Measurements from ENCODE around the gene TMCO4. TPM values are rescaled to one million over a fixed set of nuclear protein-coding genes. Genes with fewer than 3 reads are reported as not detected.

Gene TMCO4
- total RNA-seq, 1 donor from 2014 or later, result 7.6 TPM

DNA sequence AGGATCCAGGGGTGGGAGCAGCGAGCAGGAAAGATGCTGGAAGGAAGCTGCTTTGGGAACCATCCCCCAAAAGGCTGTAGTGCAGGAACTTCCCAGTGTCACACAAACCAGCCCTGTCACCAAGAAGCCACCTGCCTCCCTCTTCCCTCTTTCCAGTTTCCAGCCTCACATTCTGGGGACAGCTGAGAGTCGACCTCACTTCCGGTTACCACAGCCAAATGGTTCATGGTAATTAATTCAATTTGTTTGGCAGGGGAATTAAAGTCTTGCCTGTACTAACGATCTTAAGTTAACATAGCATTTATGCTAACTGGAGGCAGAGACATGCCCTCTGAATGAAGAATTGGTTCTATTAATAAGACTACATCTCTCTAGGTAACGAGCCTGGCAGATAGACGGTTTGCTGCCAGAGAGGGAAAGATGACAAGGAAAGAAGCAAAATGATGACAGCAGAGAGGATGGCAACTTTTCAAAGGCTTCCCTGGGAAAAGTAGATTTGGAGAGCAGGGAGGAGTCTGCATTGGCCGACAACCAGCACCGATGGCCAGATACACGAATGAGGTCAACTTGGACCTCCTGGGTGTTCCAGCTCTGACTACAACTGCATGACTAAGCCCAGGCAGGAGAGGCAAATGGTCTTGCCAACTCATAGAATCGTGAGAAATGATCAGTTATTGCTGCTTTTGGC, 64.1 kb downstream of the TMCO4 start:
- peak; percentile 83 for DNase-seq (ENCODE audit: missing footprints)
- ATAC-seq, result peak; percentile 88
- intact Hi-C loops (cut with DNase I), result no loop called here

DNA sequence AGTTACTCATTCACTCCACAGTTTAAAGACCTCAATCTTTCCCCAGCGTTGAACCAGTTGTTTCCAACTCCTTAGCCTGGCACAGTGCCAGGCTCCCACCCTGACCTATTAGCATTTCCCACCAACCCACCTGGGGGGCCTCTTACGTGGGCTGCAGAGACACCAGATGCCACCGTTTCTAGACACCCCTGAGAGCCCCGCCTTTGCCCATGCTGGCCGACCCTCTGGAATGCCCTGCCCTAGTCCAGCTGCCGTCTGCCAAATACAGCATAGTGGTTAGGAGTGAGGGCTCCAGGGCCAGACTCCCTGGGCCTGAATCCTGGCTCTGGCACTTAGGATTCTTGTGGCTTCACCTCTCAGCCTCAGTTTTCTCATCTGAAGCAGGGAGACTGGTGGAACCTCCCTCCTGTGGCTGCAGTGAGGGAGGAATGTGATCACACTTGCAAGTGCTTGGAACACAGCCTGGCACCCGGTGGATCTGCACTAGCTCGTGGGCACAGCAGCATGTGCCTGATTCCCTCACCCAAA, 65.2 kb downstream of the TMCO4 start:
- peak; percentile 12 for ATAC-seq
- DNase-seq (ENCODE audit: missing footprints), result no peak
- intact Hi-C loops (cut with DNase I), result no loop called here

DNA sequence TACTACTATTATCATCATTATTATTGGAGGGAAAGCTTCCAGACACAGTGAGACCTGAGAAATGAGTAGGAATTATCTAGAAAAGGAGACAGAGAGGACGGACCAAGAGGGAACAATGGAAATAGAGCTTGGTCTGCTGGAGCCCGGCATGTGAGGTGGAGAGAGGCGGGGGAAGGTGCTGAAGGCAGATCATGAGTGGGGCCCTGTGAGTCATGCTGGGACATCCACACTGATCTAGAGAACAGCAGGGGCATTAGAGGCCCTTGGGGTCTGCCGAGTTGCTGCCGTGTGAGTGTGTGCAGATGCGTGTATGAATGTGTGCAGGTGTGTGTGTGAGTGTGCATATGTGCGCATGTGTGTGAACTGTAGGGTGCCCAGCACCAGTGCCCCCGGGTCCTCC, 65.7 kb downstream of the TMCO4 start:
- intact Hi-C loops (cut with DNase I), result no loop called here
- ATAC-seq (no peak), DNase-seq (ENCODE audit: missing footprints) (no peak)

DNA sequence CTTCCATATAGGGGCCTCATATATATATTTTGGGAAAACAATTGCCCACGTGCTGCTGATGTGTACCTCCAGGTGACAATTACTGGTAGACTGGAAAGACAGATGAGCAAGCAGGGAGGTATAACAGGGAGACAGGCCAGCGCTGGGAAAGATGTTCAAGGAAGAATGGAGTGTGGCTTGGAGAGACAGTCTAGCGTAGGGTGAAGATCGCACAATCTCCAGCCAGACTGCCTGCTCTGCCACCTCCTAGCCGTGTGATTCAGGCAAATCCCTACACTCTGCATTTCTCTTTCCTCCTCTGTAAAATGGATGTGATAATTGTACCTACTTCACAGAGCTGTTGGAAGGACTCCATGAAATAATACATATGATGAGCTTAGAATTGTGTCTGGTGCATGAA, 66.1 kb downstream of the TMCO4 start:
- no peak for ATAC-seq
- intact Hi-C loops (cut with DNase I), result no loop called here

DNA sequence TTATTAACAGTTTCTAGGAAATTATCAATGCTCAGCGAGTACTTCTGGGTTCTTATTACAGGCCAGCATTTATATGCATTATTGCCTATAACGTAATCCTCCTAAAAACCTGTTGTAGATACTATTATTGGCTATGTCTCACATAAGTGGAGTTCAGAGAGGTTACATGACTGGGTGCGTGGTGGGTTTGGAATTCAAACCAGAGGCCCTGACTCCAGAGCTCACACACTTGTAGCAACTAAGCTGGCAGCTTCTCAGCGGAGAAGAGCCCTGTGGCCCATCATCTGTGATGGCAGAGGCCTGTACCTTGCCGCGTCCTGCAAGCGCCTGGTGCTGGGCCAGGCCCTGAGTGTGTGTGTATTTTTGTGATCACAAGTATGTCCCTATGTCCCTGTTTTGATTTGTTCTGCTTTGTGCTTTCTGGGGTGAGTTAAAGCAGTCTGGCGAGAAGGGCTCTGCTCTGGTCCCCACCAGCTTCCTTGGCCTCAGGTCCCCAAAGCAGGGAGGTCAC, 68.3 kb downstream of the TMCO4 start:
- DNase-seq (ENCODE audit: missing footprints) (no peak), ATAC-seq (peak; percentile 27)
- intact Hi-C loops (cut with DNase I), result no loop called here

More for the DNA sequence above, 66.1 kb downstream of the TMCO4 start:
- no peak for DNase-seq (ENCODE audit: missing footprints)

DNA sequence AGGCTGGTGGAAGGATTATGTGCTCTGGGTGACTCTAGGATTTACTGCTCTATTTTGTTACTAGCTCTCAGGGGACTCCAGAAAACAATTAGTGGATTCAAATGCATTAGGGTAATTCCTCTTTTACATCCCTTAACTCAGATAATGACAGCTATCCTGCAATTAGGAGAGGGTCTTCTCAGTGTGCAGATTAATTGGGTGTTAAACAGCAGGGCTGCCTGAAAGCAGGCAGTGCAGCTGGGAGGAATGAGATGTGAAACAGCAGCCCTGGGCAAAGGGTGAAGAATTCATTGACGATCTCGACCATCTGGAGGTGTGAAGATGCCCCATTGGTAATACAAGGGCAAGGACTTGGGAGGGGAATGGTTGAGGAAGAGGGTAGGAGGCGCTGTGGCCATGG, 68.9 kb downstream of the TMCO4 start:
- ATAC-seq (no peak), DNase-seq (ENCODE audit: missing footprints) (no peak)
- intact Hi-C loops (cut with DNase I), result no loop called here

DNA sequence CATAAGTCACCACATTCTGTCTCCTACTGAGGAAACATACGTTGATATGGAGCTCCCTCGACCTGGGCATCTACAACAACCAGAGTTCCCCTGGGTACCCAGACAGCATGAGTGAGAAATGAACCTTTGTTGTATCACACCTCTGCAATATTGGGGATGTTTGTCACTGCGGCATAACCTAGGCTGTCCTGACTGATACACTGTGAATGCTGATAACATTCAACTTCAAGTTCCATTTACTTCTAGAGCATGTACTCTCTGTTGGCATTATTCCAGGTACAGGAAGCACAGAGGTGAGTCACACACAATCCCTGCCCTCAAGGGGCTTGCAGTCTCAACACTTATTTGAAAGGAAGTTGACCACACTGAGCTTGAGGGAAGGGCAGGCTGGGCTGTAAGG, 69.5 kb downstream of the TMCO4 start:
- no peak for DNase-seq (ENCODE audit: missing footprints)
- intact Hi-C loops (cut with DNase I), result no loop called here
- no peak for ATAC-seq

DNA sequence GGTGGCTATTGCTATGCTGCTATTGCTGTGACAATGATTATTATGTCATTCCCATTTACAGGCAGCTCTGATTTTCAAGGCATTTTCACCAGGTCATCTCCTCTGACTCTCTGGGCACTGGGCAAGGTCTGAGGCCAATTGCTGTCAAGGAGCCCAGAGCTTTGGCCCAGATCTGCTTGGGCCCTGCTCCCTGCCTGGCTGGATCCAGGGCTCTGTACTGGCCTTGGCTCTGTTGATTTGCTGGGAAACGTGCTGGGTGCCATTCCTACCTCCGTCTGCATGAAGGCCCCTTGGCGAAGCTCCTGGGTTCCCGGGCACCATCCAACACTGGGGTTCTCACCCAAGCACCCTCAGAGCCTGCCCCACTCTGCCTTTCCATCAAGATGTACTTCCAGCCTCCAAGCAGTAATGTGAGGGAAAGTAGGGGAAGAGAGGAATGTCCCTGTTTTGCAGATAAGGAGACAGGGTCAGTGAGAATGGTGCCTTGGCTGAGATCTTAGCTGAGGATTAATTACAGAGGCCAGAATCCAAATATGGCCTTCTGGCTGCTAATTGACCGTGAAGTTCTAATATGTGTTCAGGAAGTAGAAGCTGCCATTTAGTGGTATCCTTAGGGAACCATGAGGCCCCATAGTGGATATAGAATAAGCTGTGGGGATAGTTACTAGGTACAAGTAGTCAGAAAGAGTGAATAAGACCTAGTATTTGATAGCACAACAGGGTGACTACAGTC, 71.1 kb downstream of the TMCO4 start:
- intact Hi-C loops (cut with DNase I), result no loop called here
- peak; percentile 71 for ATAC-seq

DNA sequence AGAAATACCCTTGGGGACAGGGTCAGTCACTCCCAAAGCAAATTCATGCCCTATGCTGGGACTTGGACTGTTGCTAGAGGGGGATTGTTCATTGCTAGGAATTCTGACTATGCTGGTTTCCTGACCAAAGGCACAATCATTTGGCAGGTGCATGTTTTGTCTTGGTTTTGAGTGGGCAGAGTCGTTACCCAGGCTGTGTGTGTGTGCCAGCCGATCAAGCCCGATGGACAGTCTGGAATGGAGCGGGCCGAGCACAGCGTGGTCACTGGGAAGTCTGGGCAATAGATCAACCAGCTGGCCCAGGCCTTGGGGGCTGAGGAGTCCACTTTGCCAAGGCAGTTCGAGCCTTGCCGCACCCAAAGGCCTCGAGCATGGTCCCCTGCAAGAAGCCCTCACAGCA, 74.1 kb downstream of the TMCO4 start:
- intact Hi-C loops (cut with DNase I), result no loop called here
- no peak for ATAC-seq

More for the DNA sequence above, 71.1 kb downstream of the TMCO4 start:
- no peak for DNase-seq (ENCODE audit: missing footprints)

DNA sequence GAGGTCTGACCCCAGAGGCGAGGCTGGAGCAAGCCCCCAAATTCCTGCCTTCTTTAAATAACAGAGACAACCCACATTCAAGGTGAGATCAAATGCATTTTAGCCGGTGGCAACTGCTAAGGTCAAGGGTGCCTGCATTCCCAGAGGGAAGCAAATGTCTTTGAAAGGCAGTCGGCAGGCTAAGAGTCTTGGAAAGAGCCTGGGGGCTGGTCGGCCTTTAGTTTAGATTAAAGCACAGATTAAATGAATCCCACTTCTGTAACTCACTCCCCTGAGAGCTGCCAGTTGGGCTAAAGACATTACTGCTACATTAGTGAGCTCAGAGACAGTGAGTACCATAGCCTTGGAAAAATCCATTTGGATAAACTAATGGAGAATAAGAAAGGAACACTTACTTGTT, 75.8 kb downstream of the TMCO4 start:
- intact Hi-C loops (cut with DNase I), result no loop called here
- ATAC-seq (no peak), DNase-seq (ENCODE audit: missing footprints) (no peak)

More for the DNA sequence above, 74.1 kb downstream of the TMCO4 start:
- no peak for DNase-seq (ENCODE audit: missing footprints)

DNA sequence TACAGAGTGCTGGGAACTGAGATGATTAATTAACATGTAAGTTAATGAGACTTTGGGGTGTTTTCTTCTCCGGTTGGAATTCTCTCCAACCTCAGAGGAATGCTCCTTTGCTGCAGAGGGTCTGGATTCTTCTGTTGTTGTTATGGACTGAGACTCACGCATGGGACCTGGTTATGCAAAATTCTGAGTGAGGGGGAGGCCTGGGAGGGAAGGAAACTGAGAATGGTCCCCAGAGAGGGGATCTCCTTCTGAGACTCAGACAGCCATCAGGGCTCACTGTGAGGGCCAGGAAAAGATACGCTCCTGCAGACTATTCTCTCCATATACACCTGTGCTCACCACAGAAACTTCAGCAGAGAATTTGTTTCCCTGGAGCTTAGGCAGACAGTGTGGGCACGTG, 78.7 kb downstream of the TMCO4 start:
- intact Hi-C loops (cut with DNase I), result no loop called here
- ATAC-seq (no peak), DNase-seq (ENCODE audit: missing footprints) (no peak)

DNA sequence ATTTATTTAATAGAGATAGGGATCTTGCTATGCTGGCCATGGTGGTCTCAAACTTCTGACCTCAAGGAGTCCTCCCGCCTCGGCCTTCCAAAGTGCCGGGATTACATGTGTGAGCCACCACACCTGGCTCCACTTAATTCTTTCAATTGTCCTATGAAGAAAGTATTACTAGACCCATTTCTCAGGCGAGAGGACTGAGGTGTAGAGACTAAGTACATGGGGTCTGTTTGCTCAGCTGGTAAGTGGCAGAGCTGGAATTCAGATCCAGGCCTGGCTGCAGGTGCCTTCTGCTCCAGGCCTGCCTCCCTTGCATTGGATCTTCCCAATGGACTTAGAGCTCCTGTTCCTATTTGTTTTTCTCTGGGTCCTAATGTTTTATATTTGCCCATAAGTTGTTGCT, 79.5 kb downstream of the TMCO4 start:
- DNase-seq (ENCODE audit: missing footprints) (no peak), ATAC-seq (no peak)
- intact Hi-C loops (cut with DNase I), result no loop called here

DNA sequence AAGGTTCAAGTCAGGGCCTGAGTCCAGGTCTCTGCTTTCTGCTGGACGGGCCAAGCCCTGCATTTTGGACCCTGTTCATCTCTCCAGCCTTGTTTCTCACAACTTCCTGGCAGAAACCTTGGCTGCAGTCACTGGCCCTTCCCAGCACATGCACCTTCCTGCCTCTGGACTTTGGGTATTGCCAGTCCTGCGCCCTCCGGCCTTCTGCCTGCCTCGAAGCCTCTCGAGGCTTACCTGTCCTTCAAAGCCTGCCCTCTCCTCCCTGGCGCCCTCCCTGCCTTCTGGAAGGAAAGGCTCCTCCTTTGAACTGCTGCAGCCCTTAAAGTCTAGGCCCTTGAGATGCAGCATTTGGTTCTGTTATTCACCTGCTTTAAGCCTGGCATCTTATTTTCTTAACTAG, 82.2 kb downstream of the TMCO4 start:
- DNase-seq (ENCODE audit: missing footprints) (no peak), ATAC-seq (no peak)
- intact Hi-C loops (cut with DNase I), result no loop called here

DNA sequence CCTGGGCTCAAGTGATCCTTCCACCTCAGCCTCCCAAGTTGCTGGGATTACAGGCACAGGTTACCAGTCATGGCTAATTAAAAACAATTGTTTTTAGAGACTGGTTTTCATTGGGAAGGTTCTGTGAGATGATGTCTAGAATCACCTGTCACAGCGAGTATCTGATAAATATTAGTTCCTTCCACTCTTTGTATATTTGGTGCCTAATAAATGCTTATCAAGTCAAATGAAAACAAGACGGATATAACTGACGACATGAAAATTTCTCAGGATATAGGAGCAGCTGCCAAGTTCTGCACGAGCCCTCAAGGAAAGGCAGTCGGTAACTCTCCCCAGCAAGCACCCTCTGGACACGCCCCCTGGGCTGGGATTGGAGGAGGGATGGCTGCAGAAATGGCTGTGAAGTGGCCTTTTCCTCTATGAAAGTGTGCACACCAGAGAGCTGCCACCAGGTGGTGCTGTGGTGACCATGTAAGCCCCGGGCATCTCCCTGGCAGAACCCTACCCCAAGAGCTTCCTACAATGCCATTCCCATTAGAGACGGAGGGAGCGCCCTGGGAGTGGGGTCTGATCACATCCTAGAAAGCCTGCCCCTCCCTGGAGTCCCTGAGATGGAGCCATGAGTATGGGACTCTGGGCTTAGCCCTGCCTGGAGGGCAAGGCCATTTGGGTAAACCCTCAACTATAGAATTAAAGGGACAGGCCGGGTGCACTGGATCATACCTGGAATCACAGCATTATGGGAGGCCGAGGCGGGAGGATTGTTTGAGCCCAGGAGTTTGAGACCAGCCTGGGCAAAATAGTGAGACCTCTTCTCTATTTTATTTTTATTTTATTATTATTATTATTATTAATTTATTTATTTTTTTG, 84.1 kb downstream of the TMCO4 start:
- DNase-seq (ENCODE audit: missing footprints) (peak; percentile 93), ATAC-seq (peak; percentile 93)
- intact Hi-C loops (cut with DNase I), result no loop called here

DNA sequence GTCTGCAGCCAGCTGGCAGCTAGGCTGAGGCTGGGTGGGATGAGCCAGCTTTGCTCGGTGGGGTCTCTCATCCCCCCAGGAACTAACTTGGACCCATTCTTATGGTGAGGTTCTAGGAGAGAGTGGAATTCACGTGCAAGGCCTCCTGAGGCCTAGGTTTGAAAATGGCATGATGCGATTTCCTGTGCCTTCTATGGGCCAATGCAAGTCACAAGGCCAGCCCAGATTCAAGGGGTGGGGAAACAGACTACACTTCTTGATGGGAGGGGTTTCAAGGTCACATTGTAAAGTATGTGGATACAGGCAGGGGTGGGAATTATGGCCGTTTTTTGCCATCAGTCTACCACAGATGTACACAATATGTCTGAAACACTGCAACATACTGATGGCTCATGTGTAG, 86.8 kb downstream of the TMCO4 start:
- no peak for DNase-seq (ENCODE audit: missing footprints)
- intact Hi-C loops (cut with DNase I), result no loop called here
- no peak for ATAC-seq

DNA sequence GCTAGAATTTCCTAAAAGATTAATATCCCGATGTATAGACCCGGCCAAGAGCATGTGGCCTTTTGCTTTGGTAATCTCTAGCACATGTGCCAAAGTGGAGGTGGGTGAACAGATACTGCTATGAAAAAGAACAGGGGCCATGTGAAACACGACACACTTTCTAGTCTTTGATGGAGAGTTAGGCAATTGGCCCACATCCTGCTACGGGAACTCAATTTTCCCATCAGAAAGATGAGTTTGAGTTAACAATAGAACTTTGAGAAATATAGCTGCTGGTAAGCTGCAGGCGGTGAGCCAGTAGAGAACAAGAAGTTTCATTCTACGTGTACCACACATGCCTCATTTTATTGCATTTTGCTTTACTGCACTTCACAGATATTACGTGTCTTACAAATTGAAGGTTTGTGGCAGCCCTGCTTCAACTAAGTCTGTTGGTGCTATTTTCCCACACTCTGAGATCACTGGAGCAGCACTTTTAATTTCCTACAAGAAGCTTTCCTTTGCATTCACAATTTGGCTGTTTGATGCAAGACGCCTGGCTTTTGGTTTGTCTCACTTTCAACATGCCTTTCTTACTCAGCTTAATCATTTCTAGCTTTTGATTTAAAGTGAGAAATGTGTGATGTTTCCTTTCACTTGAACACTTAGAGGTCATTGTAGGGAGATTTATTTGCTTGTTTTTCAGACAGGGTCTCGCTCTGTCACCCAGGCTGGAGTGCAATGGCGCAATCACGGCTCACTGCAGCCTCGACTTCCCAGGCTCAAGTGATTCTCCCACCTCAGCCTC, 88.7 kb downstream of the TMCO4 start:
- intact Hi-C loops (cut with DNase I), result no loop called here
- DNase-seq (ENCODE audit: missing footprints), result no peak
- ATAC-seq, result no peak

DNA sequence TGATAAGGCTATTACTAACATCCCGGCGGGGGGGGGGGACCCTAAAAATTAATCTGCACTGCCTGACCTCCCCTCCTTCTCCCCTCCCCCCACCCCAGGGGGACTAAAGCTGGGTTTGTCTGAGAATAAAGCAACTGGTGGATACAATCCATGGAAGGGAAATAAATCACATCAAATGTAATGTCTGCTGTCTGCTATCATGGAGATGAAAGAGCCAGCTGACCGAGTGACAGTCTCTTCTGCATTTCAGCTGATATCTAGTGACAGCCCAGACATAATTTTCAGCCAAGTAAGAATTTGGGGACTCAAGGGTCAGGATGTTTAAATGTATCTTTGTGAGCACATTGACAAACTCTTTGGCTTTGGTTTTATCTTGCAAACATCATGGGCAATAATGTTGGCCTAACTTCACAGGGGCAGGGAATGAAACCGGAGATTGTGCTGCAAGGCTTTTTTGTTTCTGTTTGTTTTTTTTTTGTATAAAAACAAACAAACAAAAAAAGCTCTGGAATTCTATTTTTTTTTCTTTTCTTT, 90.4 kb downstream of the TMCO4 start:
- intact Hi-C loops (cut with DNase I), result no loop called here
- DNase-seq (ENCODE audit: missing footprints) (no peak), ATAC-seq (no peak)

DNA sequence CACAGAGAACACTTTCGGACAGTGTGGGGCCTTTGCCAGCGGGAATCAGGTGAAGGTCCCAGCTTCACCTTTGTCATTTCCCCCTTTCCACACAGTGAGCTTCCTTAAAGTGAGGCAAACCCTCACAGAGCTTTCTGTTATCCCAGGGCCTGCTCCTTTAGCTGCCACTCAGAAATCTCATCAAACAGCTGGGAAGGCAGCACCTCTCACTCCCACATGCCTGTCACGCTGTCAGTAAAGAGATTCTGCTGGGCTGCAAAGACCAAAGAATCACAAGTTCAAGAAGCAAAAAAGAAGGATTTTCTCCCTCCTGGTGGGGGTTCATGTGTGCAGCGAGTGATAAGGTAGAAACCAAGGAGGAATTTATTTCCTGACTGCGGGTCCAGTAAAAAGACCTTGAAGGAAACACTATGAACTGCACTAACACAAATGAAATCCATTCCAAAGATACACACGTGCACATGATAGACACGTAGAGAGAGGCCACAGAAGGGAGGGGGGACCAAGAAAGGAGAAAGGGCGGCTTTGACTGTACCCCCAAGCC, 91.1 kb downstream of the TMCO4 start:
- ATAC-seq (no peak), DNase-seq (ENCODE audit: missing footprints) (no peak)
- intact Hi-C loops (cut with DNase I), result no loop called here
